ENCODE results near the gene ESR1.
A peak's percentile ranks its signal among the peaks of the same experiment; 100 is the strongest.

The ESR1 gene

GRCh38 chr6:152170702-152171667 lies 363.5 kb downstream of the ESR1 start:
- no peak for ATAC-seq
- TF ChIP-seq BACH2 (CRISPR knock-in tag; IDR thresholded peaks at IDR 0.05; ENCODE audit: borderline replicate concordance) (no peak), CSRNP3 (CRISPR knock-in tag; IDR thresholded peaks at IDR 0.05) (no peak), TCF4 (CRISPR knock-in tag; IDR thresholded peaks at IDR 0.05; ENCODE audit: borderline replicate concordance) (no peak), ZFP3 (CRISPR knock-in tag; IDR thresholded peaks at IDR 0.05) (no peak), GLIS3 (CRISPR knock-in tag; IDR thresholded peaks at IDR 0.05) (no peak), ESRRG (CRISPR knock-in tag; IDR thresholded peaks at IDR 0.05) (no peak)
- TF ChIP-seq, protein P1, sequence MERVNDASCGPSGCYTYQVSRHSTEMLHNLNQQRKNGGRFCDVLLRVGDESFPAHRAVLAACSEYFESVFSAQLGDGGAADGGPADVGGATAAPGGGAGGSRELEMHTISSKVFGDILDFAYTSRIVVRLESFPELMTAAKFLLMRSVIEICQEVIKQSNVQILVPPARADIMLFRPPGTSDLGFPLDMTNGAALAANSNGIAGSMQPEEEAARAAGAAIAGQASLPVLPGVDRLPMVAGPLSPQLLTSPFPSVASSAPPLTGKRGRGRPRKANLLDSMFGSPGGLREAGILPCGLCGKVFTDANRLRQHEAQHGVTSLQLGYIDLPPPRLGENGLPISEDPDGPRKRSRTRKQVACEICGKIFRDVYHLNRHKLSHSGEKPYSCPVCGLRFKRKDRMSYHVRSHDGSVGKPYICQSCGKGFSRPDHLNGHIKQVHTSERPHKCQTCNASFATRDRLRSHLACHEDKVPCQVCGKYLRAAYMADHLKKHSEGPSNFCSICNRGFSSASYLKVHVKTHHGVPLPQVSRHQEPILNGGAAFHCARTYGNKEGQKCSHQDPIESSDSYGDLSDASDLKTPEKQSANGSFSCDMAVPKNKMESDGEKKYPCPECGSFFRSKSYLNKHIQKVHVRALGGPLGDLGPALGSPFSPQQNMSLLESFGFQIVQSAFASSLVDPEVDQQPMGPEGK (CRISPR knock-in tag; IDR thresholded peaks at IDR 0.05; ENCODE audit: borderline replicate concordance) = no peak
- TF ChIP-seq, protein P2, sequence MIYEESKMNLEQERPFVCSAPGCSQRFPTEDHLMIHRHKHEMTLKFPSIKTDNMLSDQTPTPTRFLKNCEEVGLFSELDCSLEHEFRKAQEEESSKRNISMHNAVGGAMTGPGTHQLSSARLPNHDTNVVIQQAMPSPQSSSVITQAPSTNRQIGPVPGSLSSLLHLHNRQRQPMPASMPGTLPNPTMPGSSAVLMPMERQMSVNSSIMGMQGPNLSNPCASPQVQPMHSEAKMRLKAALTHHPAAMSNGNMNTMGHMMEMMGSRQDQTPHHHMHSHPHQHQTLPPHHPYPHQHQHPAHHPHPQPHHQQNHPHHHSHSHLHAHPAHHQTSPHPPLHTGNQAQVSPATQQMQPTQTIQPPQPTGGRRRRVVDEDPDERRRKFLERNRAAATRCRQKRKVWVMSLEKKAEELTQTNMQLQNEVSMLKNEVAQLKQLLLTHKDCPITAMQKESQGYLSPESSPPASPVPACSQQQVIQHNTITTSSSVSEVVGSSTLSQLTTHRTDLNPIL (CRISPR knock-in tag; IDR thresholded peaks at IDR 0.05; ENCODE audit: low read depth) = no peak

DNA sequence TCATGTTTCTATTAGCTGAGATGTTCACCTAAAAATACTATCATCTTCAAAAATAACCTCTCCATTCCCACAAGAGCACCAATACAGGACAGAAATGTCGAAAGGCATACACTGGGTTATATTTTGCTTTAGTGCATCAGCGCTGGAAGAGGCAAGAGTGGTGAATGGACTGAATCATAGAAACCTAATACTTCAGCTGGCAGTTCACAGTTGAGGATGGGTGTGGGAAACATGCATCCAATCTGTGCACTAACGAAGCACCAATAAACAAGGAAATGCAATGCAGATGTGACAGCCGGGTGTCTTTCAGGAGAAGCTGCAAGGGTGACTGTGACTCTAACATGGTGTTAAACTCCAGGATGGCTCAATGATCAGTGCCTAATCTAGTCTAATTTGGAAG lies 365.8 kb downstream of the ESR1 start:
- ATAC-seq = no peak; the same call in 2 of the 3 replicates
- no peak for TF ChIP-seq RARB (CRISPR knock-in tag; IDR thresholded peaks at IDR 0.05)
- TF ChIP-seq, protein P3, sequence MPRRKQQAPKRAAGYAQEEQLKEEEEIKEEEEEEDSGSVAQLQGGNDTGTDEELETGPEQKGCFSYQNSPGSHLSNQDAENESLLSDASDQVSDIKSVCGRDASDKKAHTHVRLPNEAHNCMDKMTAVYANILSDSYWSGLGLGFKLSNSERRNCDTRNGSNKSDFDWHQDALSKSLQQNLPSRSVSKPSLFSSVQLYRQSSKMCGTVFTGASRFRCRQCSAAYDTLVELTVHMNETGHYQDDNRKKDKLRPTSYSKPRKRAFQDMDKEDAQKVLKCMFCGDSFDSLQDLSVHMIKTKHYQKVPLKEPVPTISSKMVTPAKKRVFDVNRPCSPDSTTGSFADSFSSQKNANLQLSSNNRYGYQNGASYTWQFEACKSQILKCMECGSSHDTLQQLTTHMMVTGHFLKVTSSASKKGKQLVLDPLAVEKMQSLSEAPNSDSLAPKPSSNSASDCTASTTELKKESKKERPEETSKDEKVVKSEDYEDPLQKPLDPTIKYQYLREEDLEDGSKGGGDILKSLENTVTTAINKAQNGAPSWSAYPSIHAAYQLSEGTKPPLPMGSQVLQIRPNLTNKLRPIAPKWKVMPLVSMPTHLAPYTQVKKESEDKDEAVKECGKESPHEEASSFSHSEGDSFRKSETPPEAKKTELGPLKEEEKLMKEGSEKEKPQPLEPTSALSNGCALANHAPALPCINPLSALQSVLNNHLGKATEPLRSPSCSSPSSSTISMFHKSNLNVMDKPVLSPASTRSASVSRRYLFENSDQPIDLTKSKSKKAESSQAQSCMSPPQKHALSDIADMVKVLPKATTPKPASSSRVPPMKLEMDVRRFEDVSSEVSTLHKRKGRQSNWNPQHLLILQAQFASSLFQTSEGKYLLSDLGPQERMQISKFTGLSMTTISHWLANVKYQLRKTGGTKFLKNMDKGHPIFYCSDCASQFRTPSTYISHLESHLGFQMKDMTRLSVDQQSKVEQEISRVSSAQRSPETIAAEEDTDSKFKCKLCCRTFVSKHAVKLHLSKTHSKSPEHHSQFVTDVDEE (CRISPR knock-in tag; IDR thresholded peaks at IDR 0.05) = no peak
- TF ChIP-seq GLIS3 (CRISPR knock-in tag; IDR thresholded peaks at IDR 0.05) = no peak
- TF ChIP-seq ZNF8 (CRISPR knock-in tag; IDR thresholded peaks at IDR 0.05) = no peak
- TF ChIP-seq CSDC2 (CRISPR knock-in tag; IDR thresholded peaks at IDR 0.05) = no peak
- TF ChIP-seq, protein P2 (CRISPR knock-in tag; IDR thresholded peaks at IDR 0.05; ENCODE audit: low read depth) = no peak
- TF ChIP-seq ISL1 (CRISPR knock-in tag; IDR thresholded peaks at IDR 0.05) = no peak
- TF ChIP-seq ZNF565 (CRISPR knock-in tag; conservative IDR thresholded peaks at IDR 0.05; ENCODE audit: low read depth) = no peak
- TF ChIP-seq TCF4 (CRISPR knock-in tag; IDR thresholded peaks at IDR 0.05; ENCODE audit: borderline replicate concordance) = no peak
- no peak for TF ChIP-seq ZC3H10 (CRISPR knock-in tag; IDR thresholded peaks at IDR 0.05)
- TF ChIP-seq, protein P1 (CRISPR knock-in tag; IDR thresholded peaks at IDR 0.05; ENCODE audit: borderline replicate concordance) = no peak

- ATAC-seq = peak; percentile 49; the same call in 1 of the 3 replicates
- TF ChIP-seq CSRNP3 (CRISPR knock-in tag; IDR thresholded peaks at IDR 0.05) = no peak
- 0 out of 2 replicates have a peak, but pooled peaks have one; percentile 19 for TF ChIP-seq ISL1 (CRISPR knock-in tag; IDR thresholded peaks at IDR 0.05)
- TF ChIP-seq ZNF70 (CRISPR knock-in tag; IDR thresholded peaks at IDR 0.05) = no peak
These were observed 366.5 kb downstream of the ESR1 start for GRCh38 chr6:152173957-152174356.
